HG02970 (cell line): ENCODE results near the gene CADM1.

Experiments used
- ATAC-seq: cut with Tn5 transposase; IDR thresholded peaks from one replicate; pipeline ENCODE4 v1.9.1; 2021; ENCODE audit warnings: mild to moderate bottlenecking, moderate library complexity, moderate number of reproducible peaks; ENCODE audit not compliant: unreplicated experiment, low FRiP score

CADM1 gene

GRCh38 chr11:115504276-115505158 lies at the start of gene CADM1:
Gene CADM1 (minus strand): TSS chr11:115504415.
- ATAC-seq: no peak

GRCh38 chr11:115552773-115553438 lies 48.7 kb upstream of the CADM1 start:
- no peak for ATAC-seq

GRCh38 chr11:115552151-115552772 lies 48.0 kb upstream of the CADM1 start:
- no peak for ATAC-seq

- no peak for ATAC-seq
Observed at GRCh38 chr11:115550291-115551059, 46.3 kb upstream of the CADM1 start.

- no peak for ATAC-seq
Observed at GRCh38 chr11:115548878-115549528, 44.8 kb upstream of the CADM1 start.

- ATAC-seq: no peak
Observed at GRCh38 chr11:115545581-115546210, 41.5 kb upstream of the CADM1 start.

GRCh38 chr11:115544422-115544948 lies 40.3 kb upstream of the CADM1 start:
- ATAC-seq: no peak

GRCh38 chr11:115541518-115541917 lies 37.3 kb upstream of the CADM1 start:
- ATAC-seq: no peak

- ATAC-seq: no peak
Observed at GRCh38 chr11:115539844-115540243, 35.6 kb upstream of the CADM1 start.

- no peak for ATAC-seq
Observed at GRCh38 chr11:115535781-115536180, 31.6 kb upstream of the CADM1 start.

GRCh38 chr11:115530752-115531151 lies 26.5 kb upstream of the CADM1 start:
- ATAC-seq: no peak

GRCh38 chr11:115528225-115528624 lies 24.0 kb upstream of the CADM1 start:
- ATAC-seq: no peak

GRCh38 chr11:115527534-115528125 lies 23.4 kb upstream of the CADM1 start:
- ATAC-seq: no peak

- no peak for ATAC-seq
Observed at GRCh38 chr11:115525531-115526006, 21.4 kb upstream of the CADM1 start.

GRCh38 chr11:115524572-115524971 lies 20.4 kb upstream of the CADM1 start:
- ATAC-seq: no peak

- no peak for ATAC-seq
Observed at GRCh38 chr11:115523727-115524399, 19.6 kb upstream of the CADM1 start.

GRCh38 chr11:115522302-115522701 lies 18.1 kb upstream of the CADM1 start:
- ATAC-seq: no peak

GRCh38 chr11:115521825-115522224 lies 17.6 kb upstream of the CADM1 start:
- ATAC-seq: no peak
